ENCODE data around the gene SPATA13. TPM values are rescaled to one million over a fixed set of nuclear protein-coding genes. Genes with fewer than 3 reads are reported as not detected.

SPATA13 gene
- total RNA-seq, 1 experiment from 2014 or later, result 14.1 TPM

GRCh38 chr13:24185591-24186232 lies 25.2 kb downstream of the SPATA13 start:
- WGBS (ENCODE audit: extremely low coverage, insufficient read length, low lambda C conversion rate), result no CpG with 5 or more reads among the region's 7 CpGs

More at GRCh38 chr13:24185591-24186232, 25.2 kb downstream of the SPATA13 start:
- no peak overlapping the region for H3K14ac ChIP-seq (ENCODE audit: insufficient read depth, low read length)
- Mint-ChIP-seq H3K36me3 (ENCODE audit: insufficient read depth in 1 of 3, low read depth in 3 of 3) (peaks cover 0 to 14% (median 13%) of the 10 kb centered on the region in 3 experiments; a peak in 3 of 7 replicates), H3K9me3 (peaks cover 7 to 10% of the 10 kb centered on the region in 2 experiments), H3K4me1 (peaks cover 26 to 32% of the 10 kb centered on the region in 2 experiments), H3K27me3 (ENCODE audit: low read depth) (no peaks in the 10 kb centered on the region), H3K4me3 (no peak overlapping the region), H3K27ac (no peak overlapping the region)
- H3K9me3 ChIP-seq (ENCODE audit: control insufficient read depth, low read depth, low read length), result no peaks in the 10 kb centered on the region
- TF ChIP-seq CTCF (conservative IDR thresholded peaks at IDR 0.05), result no peak
- no peak overlapping the region for H2BK12ac ChIP-seq (ENCODE audit: insufficient read length, low read depth, low read length)
- H3K9ac ChIP-seq (ENCODE audit: extremely low read depth, insufficient read length, low read length), result no peak overlapping the region
- no peak overlapping the region for H3K4me2 ChIP-seq (ENCODE audit: insufficient read depth, insufficient read length, low read length)
- no peak overlapping the region for H4K91ac ChIP-seq (ENCODE audit: insufficient read length, low read depth, low read length)
- H3K27me3 ChIP-seq (ENCODE audit: insufficient read depth, low read length), result no peaks in the 10 kb centered on the region
- no peaks in the 10 kb centered on the region for H3K79me1 ChIP-seq (ENCODE audit: insufficient read depth, low read depth, low read length, poor library complexity, severe bottlenecking)
- peaks cover 1% of the 10 kb centered on the region for H3K79me2 ChIP-seq (ENCODE audit: insufficient read depth, low read length)
- H4K8ac ChIP-seq (replicated peaks; ENCODE audit: insufficient read length, low read depth, low read length), result no peak overlapping the region
- H3K56ac ChIP-seq (ENCODE audit: insufficient read length, low read depth, low read length), result no peak overlapping the region
- H3T11ph ChIP-seq (ENCODE audit: low read length), result no peak overlapping the region
- H2AFZ ChIP-seq (ENCODE audit: low read length), result no peak overlapping the region
- no peaks in the 10 kb centered on the region; the same call in 1 of the 2 replicates for H3K4me1 ChIP-seq (ENCODE audit: insufficient read depth, low read length)
- no peak overlapping the region for H2BK15ac ChIP-seq (ENCODE audit: low read depth, low read length)
- no peak overlapping the region for H2BK5ac ChIP-seq (ENCODE audit: insufficient read length, low read length)
- H2BK20ac ChIP-seq (ENCODE audit: low read depth, low read length, poor library complexity, severe bottlenecking), result no peak overlapping the region
- no peak overlapping the region for H3K18ac ChIP-seq (ENCODE audit: insufficient read length, low read depth, low read length)
- no peak overlapping the region for H3K27ac ChIP-seq (ENCODE audit: insufficient read length, low read depth, low read length)
- no peak for DNase-seq
- no peak overlapping the region for H2AK5ac ChIP-seq (ENCODE audit: insufficient read length, low read length)
- H4K5ac ChIP-seq (ENCODE audit: insufficient read length, low read depth, low read length), result no peak overlapping the region
- no peaks in the 10 kb centered on the region for H3K23me2 ChIP-seq (ENCODE audit: insufficient read length, low read depth, low read length, poor library complexity, severe bottlenecking)
- H4K20me1 ChIP-seq (ENCODE audit: control insufficient read depth, insufficient read depth, insufficient read length), result no peaks in the 10 kb centered on the region
- no peak overlapping the region for H2BK120ac ChIP-seq (ENCODE audit: low read depth, low read length, poor library complexity, severe bottlenecking)
- H3K4ac ChIP-seq (ENCODE audit: low read depth, low read length), result no peak overlapping the region
- no peak overlapping the region for H3K23ac ChIP-seq (ENCODE audit: insufficient read length, low read depth, low read length)

Data from H9 (cell line).